ENCODE measurements around the gene TIGD3. TPM values are rescaled to one million over a fixed set of nuclear protein-coding genes. Genes with fewer than 3 reads are reported as not detected.

TIGD3 gene
- total RNA-seq, 1 donor from 2014 or later = 1.4 TPM

- no peaks in the 10 kb centered on the region for H3K36me3 Mint-ChIP-seq (ENCODE audit: low read depth)
- no peak for DNase-seq
- ChIA-PET POLR2A (interaction anchor here (0.6 kb wide), 1 partner anchor 55 kb away, joined by 5 read pairs; no protein-coding TSS in a partner anchor), CTCF (interaction anchor here (0.9 kb wide), 1 partner anchor 9 kb away, joined by 3 read pairs; no protein-coding TSS in a partner anchor)
- H3K9me3 Mint-ChIP-seq = no peaks in the 10 kb centered on the region
- H3K27me3 Mint-ChIP-seq = no peaks in the 10 kb centered on the region
- H3K4me3 Mint-ChIP-seq = no peak overlapping the region
- intact Hi-C loops (cut with micrococcal nuclease) = no loop called here
- TF ChIP-seq, protein P1, sequence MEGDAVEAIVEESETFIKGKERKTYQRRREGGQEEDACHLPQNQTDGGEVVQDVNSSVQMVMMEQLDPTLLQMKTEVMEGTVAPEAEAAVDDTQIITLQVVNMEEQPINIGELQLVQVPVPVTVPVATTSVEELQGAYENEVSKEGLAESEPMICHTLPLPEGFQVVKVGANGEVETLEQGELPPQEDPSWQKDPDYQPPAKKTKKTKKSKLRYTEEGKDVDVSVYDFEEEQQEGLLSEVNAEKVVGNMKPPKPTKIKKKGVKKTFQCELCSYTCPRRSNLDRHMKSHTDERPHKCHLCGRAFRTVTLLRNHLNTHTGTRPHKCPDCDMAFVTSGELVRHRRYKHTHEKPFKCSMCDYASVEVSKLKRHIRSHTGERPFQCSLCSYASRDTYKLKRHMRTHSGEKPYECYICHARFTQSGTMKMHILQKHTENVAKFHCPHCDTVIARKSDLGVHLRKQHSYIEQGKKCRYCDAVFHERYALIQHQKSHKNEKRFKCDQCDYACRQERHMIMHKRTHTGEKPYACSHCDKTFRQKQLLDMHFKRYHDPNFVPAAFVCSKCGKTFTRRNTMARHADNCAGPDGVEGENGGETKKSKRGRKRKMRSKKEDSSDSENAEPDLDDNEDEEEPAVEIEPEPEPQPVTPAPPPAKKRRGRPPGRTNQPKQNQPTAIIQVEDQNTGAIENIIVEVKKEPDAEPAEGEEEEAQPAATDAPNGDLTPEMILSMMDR (IDR thresholded peaks at IDR 0.05) = no peak
- no peak for ATAC-seq (ENCODE audit: low read depth)
- no peak overlapping the region for H3K27ac Mint-ChIP-seq
- peaks cover 4% of the 10 kb centered on the region for H3K4me1 Mint-ChIP-seq
Measured at GRCh38 chr11:65320386-65321075, 34.0 kb upstream of the TIGD3 start.

DNA sequence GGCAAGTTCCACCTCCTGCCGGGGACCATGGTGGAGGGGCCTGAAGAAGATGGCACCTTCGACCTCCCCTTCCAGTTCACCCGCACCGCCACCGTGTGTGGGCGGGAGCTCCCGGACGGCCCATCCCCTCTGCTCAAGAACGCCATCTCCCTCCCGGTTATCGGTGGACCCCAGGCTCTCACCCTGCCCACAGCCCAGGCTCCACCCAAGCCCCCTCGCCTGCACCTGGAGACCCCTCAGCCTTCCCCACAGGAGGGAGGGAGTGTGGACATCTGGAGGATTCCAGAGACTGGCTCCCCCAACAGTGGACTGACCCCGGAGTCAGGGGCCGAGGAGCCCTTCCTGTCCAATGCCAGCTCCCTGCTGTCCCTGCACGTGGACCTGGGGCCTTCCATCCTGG is 33.5 kb upstream of the TIGD3 start:
- no peaks in the 10 kb centered on the region for H3K27me3 Mint-ChIP-seq
- CTCF ChIA-PET = interaction anchor here (0.6 to 0.9 kb wide), 2 partner anchors 8 to 106 kb away, joined by 3 to 4 read pairs; no protein-coding TSS in a partner anchor
- intact Hi-C loops (cut with micrococcal nuclease) = no loop called here
- H3K27ac Mint-ChIP-seq = no peak overlapping the region
- no peaks in the 10 kb centered on the region for H3K36me3 Mint-ChIP-seq (ENCODE audit: low read depth)
- DNase-seq (no peak), ATAC-seq (ENCODE audit: low read depth) (no peak)
- H3K4me3 Mint-ChIP-seq = no peak overlapping the region
- H3K4me1 Mint-ChIP-seq = no peaks in the 10 kb centered on the region
- TF ChIP-seq, protein P1 (IDR thresholded peaks at IDR 0.05) = no peak
- no peaks in the 10 kb centered on the region for H3K9me3 Mint-ChIP-seq
- POLR2A ChIA-PET = interaction anchor here (0.6 kb wide), 1 partner anchor 56 kb away, joined by 5 read pairs; no protein-coding TSS in a partner anchor

DNA sequence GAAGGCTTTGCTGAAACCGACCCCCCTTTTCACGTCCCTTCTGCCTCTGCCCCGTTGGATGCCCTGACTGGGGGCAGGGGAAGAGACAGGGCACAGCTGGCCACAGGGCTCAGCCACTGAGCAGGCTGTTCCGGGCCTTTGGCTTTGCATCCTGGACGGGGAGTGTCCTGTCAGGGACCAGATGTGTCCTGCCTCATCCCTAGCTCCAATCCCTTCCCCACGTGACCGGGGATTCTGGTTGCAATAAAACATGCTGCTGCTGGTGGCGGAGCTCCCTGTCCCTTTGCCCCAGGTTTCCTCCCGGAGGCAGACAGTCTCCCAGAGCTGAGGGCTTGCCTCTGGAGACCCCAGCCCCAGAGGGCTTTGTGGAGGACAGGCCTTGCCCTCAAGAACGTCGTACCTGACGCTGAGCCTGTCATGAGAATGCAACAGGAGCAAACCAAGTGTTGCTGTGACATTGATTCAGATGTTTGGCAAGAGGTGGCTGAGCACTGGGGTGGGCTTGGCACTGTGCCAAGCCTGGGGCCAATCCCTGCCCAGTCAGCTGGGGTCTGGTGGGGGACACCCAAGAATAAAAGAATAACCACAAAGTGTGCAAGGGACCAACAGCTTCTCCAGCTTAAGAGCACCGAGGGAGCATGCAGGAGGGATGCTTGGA is 32.6 kb upstream of the TIGD3 start:
- no peak overlapping the region for H3K4me3 Mint-ChIP-seq
- H3K27ac Mint-ChIP-seq = no peak overlapping the region
- no peaks in the 10 kb centered on the region for H3K4me1 Mint-ChIP-seq
- no peaks in the 10 kb centered on the region for H3K27me3 Mint-ChIP-seq
- no peaks in the 10 kb centered on the region for H3K9me3 Mint-ChIP-seq
- TF ChIP-seq, protein P1 (IDR thresholded peaks at IDR 0.05) = no peak
- no peaks in the 10 kb centered on the region for H3K36me3 Mint-ChIP-seq (ENCODE audit: low read depth)
- intact Hi-C loops (cut with micrococcal nuclease) = no loop called here
- DNase-seq (no peak), ATAC-seq (ENCODE audit: low read depth) (no peak)
- ChIA-PET POLR2A (interaction anchor here (0.6 kb wide), 1 partner anchor 28 kb away, joined by 4 read pairs; no protein-coding TSS in a partner anchor), CTCF (interaction anchor here (0.6 kb wide), 1 partner anchor 107 kb away, joined by 4 read pairs; no protein-coding TSS in a partner anchor)

GRCh38 chr11:65323813-65324212 is 30.7 kb upstream of the TIGD3 start:
- Mint-ChIP-seq H3K27me3 (no peaks in the 10 kb centered on the region), H3K9me3 (no peaks in the 10 kb centered on the region), H3K4me3 (no peak overlapping the region), H3K36me3 (ENCODE audit: low read depth) (no peaks in the 10 kb centered on the region), H3K27ac (no peak overlapping the region), H3K4me1 (peaks cover 3% of the 10 kb centered on the region)
- ATAC-seq (ENCODE audit: low read depth) (no peak), DNase-seq (no peak)
- intact Hi-C loops (cut with micrococcal nuclease) = no loop called here
- ChIA-PET CTCF (interaction anchor here (1.2 kb wide), 1 partner anchor 51 kb away, joined by 3 read pairs; no protein-coding TSS in a partner anchor), POLR2A (no interaction called here)
- TF ChIP-seq, protein P1 (IDR thresholded peaks at IDR 0.05) = no peak

DNA sequence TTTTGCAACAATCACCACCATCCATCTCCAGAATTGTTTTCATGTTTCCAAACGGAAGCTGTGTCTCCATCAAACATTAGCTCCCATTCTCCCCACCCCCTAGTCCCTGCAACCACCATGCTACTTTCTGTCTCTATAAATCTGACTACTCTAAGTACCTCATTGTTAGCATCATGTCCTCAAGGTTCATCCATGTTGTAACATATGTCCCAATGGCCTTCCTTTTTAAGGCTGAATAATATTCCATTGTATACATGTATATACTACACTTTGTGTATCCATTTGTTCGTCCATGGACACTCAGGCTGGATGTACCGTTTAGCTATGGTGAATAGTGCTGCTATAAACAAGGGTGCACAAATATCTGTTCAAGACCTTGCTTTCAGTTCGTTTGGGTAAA is 29.1 kb upstream of the TIGD3 start:
- Mint-ChIP-seq H3K36me3 (ENCODE audit: low read depth) (no peaks in the 10 kb centered on the region), H3K9me3 (no peaks in the 10 kb centered on the region), H3K4me3 (no peak overlapping the region), H3K27me3 (no peaks in the 10 kb centered on the region), H3K4me1 (peaks cover 13% of the 10 kb centered on the region), H3K27ac (no peak overlapping the region)
- intact Hi-C loops (cut with micrococcal nuclease) = no loop called here
- no peak for DNase-seq
- no peak for ATAC-seq (ENCODE audit: low read depth)
- POLR2A ChIA-PET = interaction anchor here (0.5 kb wide), 1 partner anchor 107 kb away, joined by 4 read pairs; no protein-coding TSS in a partner anchor
- TF ChIP-seq, protein P1 (IDR thresholded peaks at IDR 0.05) = no peak
- CTCF ChIA-PET = interaction anchor here (10.1 kb wide), 1 partner anchor 11 kb away, joined by 110 read pairs; the partner anchor contains the start of gene CDC42EP2

All from activated B cell treated with CpG ODN at 0.5 μM for 24 hours (primary cell).